KOPT-K1 (cell line): ENCODE measurements around the gene PLXNA4.

Source experiments
- H3K27ac ChIP-seq: fragments of 200-600 bp; sonication (generic); 2 replicates; pipeline ENCODE4 v1.5.1; 2016; ENCODE audit warnings: antibody characterized with exemption, mild to moderate bottlenecking, low read depth, low read length; ENCODE audit not compliant: poor library complexity, severe bottlenecking
- H3K36me3 ChIP-seq: fragments of 200-600 bp; sonication (generic); 2 replicates; pipeline ENCODE4 v1.5.1; 2017; ENCODE audit warnings: antibody characterized with exemption, mild to moderate bottlenecking, low read length, moderate library complexity; ENCODE audit not compliant: insufficient read depth
- H3K9me3 ChIP-seq: fragments of 200-600 bp; sonication (generic); 2 replicates; pipeline ENCODE4 v1.5.1; 2017; ENCODE audit warnings: antibody characterized with exemption, low read length, mild to moderate bottlenecking; ENCODE audit not compliant: insufficient read depth, poor library complexity, severe bottlenecking

PLXNA4 gene

DNA sequence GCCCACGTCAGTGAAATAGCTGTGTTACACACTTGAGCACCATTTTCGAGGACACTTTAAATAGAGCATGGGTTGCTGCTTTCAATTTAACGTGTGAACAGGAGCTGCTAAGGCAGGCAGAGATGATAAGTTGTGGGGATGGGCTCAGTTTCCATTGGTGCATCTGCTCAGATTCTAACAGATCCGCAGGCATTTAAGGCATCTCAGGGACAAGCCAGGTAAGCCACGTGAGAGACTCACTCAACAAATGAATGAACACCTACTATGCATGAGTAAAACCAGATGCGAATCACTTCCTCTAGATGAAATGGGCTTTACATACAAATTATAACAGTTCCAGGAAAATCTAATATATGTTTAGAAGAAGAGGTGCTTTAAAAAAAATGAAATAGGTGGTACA is 34.6 kb downstream of the PLXNA4 start:
- no peak overlapping the region for H3K27ac ChIP-seq
- no peaks in the 10 kb centered on the region for H3K36me3 ChIP-seq
- H3K9me3 ChIP-seq = peaks cover 11% of the 10 kb centered on the region

DNA sequence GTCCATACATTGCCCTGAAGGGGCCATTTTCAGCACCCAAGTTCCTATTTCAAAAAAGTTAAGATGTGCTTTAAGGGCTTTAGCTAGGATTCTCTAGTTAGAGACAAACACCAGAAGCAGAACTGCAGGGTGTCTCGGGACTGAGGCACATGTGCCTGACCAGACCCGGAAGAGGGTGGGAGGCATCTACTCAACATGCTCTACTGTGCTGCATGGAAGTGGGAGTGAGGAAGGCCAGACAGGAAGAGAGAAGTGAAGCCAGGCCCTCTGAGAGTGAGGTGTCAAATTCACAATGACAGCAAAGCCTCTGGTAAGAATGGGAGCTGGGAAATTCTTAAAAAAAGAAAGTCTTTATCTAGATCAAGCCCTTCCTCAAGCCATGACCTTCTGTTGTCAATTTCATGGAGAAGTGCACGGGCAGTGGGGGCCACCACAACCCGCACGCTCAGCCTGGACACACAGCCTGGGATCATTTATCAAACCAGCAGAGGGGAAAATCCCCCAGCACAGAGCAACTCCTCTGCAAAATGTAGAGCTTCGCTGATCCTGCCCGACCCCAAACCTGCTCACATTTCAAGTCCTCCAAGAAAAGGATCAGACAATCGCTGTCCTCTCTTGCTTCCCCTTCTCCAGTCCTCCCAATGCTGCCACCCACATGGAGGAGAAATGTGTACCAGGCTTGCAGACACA is 38.7 kb downstream of the PLXNA4 start:
- Histone ChIP-seq H3K9me3 (peaks cover under 1% of the 10 kb centered on the region), H3K27ac (no peak overlapping the region), H3K36me3 (no peaks in the 10 kb centered on the region)

DNA sequence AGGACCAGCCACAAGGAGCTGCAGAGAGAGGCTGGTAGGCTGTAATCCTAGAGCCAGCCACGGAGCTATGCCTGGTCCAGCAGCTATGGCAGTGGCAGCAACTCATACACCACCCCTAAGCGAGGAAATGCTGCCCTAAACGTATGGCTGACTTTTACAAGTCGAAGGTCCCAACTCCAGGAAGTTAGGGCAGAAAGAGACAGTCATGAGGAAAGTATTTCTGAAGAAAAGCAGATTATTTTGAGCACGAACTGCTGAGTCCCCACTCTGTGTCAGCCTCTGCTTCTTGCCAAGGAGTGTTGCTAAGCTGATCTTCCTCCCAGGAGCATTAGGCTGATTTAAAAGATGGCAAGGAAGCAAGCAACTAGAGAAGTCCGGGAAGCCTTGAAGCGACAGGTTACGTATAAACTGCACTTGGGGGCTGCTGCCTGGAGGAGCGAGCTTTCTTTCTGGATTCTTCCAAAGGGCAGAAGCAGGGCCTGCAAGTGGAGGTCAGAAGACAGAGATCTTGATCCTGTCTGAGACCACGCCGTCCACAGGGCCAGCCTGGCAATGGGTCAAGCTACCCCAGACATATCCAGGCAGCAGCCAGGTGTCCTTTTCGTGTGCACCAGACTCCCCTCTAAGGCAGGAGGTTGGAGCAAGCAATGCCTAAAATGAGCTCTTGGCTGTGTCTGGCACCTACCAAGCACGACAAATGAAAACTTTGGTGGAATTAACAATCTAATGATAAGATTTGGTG is 39.4 kb downstream of the PLXNA4 start:
- no peaks in the 10 kb centered on the region for H3K36me3 ChIP-seq
- no peak overlapping the region for H3K27ac ChIP-seq
- no peaks in the 10 kb centered on the region for H3K9me3 ChIP-seq

DNA sequence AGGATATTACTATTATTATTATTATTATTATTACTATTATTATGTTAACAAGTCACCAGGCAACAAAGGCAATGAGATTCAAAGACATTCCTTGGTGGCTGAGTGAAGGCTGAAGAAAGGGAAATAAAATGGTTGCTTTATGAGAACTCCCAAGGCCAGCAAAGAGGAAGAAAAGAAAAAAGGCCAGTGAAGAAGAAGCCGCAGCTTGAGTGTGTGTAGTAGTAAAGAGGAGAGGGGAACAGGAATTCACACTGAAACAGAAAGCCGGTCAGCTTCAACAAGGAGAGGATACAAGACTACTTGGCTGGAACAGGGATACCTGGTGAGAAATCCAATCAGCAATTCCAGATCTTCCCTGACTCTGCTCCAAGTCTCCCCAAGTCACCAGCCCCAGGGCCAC is 42.4 kb downstream of the PLXNA4 start:
- Histone ChIP-seq H3K27ac (no peak overlapping the region), H3K36me3 (no peaks in the 10 kb centered on the region), H3K9me3 (no peaks in the 10 kb centered on the region)

DNA sequence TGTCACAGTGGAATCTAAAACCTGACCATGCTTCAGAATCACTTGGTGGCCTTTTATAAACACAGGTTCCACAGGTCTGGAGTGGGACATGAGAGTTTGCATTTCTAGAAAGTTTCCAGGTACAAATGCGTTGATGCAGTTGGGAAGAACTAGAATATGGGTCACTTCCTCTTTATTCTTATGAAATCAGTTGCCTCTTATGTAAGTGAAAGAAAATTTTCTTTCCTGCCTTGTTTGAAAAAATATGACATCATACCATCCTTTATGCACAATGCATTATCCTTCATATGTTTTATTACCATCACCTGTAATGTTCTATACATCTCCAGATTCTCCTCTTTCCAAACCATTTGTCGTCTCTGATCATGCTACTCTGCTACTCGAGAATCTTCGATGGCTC is 44.0 kb downstream of the PLXNA4 start:
- no peak overlapping the region for H3K27ac ChIP-seq
- no peaks in the 10 kb centered on the region for H3K9me3 ChIP-seq

GRCh38 chr7:132531562-132531961 is 44.7 kb downstream of the PLXNA4 start:
- Histone ChIP-seq H3K36me3 (no peaks in the 10 kb centered on the region), H3K9me3 (no peaks in the 10 kb centered on the region), H3K27ac (no peak overlapping the region)

More for the DNA sequence above, 44.0 kb downstream of the PLXNA4 start:
- H3K36me3 ChIP-seq = no peaks in the 10 kb centered on the region

DNA sequence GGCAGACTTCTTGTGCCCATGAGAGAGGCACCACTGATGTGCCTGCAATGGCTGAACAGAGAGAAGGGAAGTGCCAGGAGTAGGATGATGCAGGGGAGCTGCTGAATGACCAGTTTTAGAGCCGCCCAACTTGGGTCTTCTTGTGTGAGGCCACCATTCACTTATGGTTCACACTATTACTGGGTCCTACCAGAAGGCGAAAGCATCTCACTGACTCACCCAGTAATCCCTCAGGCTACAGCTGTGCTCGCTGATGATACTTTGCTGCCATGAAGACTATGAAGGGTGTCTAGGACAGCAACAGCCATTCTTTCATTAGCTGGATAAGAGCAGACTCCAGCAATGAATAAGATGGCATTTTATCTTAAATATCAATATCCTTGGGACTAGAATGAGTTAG is 47.6 kb downstream of the PLXNA4 start:
- Histone ChIP-seq H3K9me3 (no peaks in the 10 kb centered on the region), H3K36me3 (no peaks in the 10 kb centered on the region), H3K27ac (no peak overlapping the region)

GRCh38 chr7:132527467-132528410 is 48.5 kb downstream of the PLXNA4 start:
- no peaks in the 10 kb centered on the region for H3K9me3 ChIP-seq
- no peaks in the 10 kb centered on the region for H3K36me3 ChIP-seq

GRCh38 chr7:132526111-132526740 is 50.0 kb downstream of the PLXNA4 start:
- Histone ChIP-seq H3K9me3 (no peaks in the 10 kb centered on the region), H3K36me3 (no peaks in the 10 kb centered on the region), H3K27ac (no peak overlapping the region)

More at GRCh38 chr7:132527467-132528410, 48.5 kb downstream of the PLXNA4 start:
- H3K27ac ChIP-seq = no peak overlapping the region

GRCh38 chr7:132521423-132521822 is 54.8 kb downstream of the PLXNA4 start:
- Histone ChIP-seq H3K9me3 (no peaks in the 10 kb centered on the region), H3K27ac (no peak overlapping the region), H3K36me3 (no peaks in the 10 kb centered on the region)

GRCh38 chr7:132520591-132521280 is 55.5 kb downstream of the PLXNA4 start:
- no peak overlapping the region for H3K27ac ChIP-seq
- H3K36me3 ChIP-seq = no peaks in the 10 kb centered on the region
- no peaks in the 10 kb centered on the region for H3K9me3 ChIP-seq

DNA sequence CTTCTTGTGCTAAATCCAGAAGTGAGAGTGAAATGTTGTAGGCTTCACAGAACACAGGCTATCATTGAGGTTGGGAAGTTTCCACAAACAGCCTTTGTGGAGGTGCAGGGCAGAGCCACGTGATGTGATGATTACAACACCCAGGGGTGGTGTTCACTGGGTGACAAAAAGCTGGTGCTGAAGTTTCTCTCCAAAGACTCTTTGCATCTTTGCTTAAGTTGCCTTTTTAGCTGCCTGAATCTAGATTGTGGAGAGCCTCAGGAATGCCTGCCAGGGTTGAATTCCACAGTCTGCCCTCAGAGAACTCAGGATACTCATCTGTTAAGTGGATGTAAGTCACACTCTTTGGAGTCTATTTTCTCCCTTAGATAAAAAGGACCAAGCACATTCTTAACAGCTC is 56.3 kb downstream of the PLXNA4 start:
- Histone ChIP-seq H3K27ac (no peak overlapping the region), H3K36me3 (no peaks in the 10 kb centered on the region), H3K9me3 (no peaks in the 10 kb centered on the region)

GRCh38 chr7:132518839-132519173 is 57.5 kb downstream of the PLXNA4 start:
- H3K9me3 ChIP-seq = no peaks in the 10 kb centered on the region
- H3K36me3 ChIP-seq = no peaks in the 10 kb centered on the region
- H3K27ac ChIP-seq = no peak overlapping the region

- Histone ChIP-seq H3K27ac (no peak overlapping the region), H3K9me3 (no peaks in the 10 kb centered on the region), H3K36me3 (no peaks in the 10 kb centered on the region)
Observed at GRCh38 chr7:132518102-132518838, 58.0 kb downstream of the PLXNA4 start.
